HFFc6 (cell line): ENCODE measurements around the gene BANK1. TPM values are rescaled to one million over a fixed set of nuclear protein-coding genes. Genes with fewer than 3 reads are reported as not detected.

ENCODE experiments used
- DNase-seq: peaks from one replicate; pipeline ENCODE4 v3.0.0-alpha.2; 2018
- H3K27ac Mint-ChIP-seq: 2 replicates; pipeline ENCODE4 v1.8.0; 2020; ENCODE audit warnings: mild to moderate bottlenecking, mixed read lengths
- H3K27me3 Mint-ChIP-seq: 2 replicates; pipeline ENCODE4 v1.8.0; 2021; ENCODE audit warnings: mild to moderate bottlenecking, moderate library complexity, mixed read lengths; ENCODE audit not compliant: insufficient read depth
- H3K36me3 Mint-ChIP-seq: 2 replicates; pipeline ENCODE4 v1.8.0; 2021; ENCODE audit warnings: low read depth, mixed read lengths
- H3K4me1 Mint-ChIP-seq: 2 replicates; pipeline ENCODE4 v1.8.0; 2020; ENCODE audit warnings: low read depth, mixed read lengths
- H3K4me3 Mint-ChIP-seq: 2 replicates; pipeline ENCODE4 v1.8.0; 2020; ENCODE audit warnings: mild to moderate bottlenecking, moderate library complexity, mixed read lengths
- H3K9me3 Mint-ChIP-seq: 2 replicates; pipeline ENCODE4 v1.8.0; 2020; ENCODE audit warnings: mild to moderate bottlenecking, mixed read lengths
- total RNA-seq, 6 experiments: library from RNA; stranded (reverse); fragmentation: NEBNext Ultra II Directional; extraction: Animal tissue kit (Norgen Biotek cat#: 25700); gene quantifications; 2 replicates in 1 of 6; 3 replicates in 5 of 6; pipeline ENCODE4 v1.2.3, GENCODE V29; 2021
- TF ChIP-seq, protein P1 (sequence below): fragments of 200-600 bp; sonication (generic); IDR thresholded peaks from 2 replicates; pipeline ENCODE4 v1.5.0; 2021; ENCODE audit warnings: antibody characterized with exemption, mild to moderate bottlenecking

The BANK1 gene
- total RNA-seq, 6 experiments from 2014 or later, result 0.14 to 0.28 (median 0.17) TPM; not detected in 3

DNA sequence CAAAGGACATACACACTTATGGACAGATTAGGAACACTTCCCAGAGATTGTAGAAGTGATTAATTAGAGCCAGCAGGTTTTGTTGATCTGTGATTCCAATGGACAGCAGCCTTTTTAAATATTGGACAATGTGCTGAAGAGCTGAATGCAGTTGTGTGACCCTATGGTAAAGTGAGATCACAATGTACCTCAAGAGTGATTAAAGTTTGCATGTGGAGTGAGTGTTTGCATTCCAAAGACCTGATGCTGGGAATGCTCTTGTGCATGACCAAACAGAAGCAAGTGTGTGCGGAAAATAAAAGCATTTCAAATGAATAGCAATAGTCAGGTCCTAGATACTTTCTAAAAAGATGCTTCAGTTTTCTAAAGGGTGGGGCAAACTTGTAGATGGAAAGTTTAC lies 154.1 kb downstream of the BANK1 start:
- no peaks in the 10 kb centered on the region for H3K27me3 Mint-ChIP-seq
- no peak overlapping the region for H3K27ac Mint-ChIP-seq
- no peaks in the 10 kb centered on the region for H3K36me3 Mint-ChIP-seq
- TF ChIP-seq, protein P1, sequence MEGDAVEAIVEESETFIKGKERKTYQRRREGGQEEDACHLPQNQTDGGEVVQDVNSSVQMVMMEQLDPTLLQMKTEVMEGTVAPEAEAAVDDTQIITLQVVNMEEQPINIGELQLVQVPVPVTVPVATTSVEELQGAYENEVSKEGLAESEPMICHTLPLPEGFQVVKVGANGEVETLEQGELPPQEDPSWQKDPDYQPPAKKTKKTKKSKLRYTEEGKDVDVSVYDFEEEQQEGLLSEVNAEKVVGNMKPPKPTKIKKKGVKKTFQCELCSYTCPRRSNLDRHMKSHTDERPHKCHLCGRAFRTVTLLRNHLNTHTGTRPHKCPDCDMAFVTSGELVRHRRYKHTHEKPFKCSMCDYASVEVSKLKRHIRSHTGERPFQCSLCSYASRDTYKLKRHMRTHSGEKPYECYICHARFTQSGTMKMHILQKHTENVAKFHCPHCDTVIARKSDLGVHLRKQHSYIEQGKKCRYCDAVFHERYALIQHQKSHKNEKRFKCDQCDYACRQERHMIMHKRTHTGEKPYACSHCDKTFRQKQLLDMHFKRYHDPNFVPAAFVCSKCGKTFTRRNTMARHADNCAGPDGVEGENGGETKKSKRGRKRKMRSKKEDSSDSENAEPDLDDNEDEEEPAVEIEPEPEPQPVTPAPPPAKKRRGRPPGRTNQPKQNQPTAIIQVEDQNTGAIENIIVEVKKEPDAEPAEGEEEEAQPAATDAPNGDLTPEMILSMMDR, result no peak
- no peak for DNase-seq
- H3K4me1 Mint-ChIP-seq, result peaks cover 5% of the 10 kb centered on the region; the same call in 1 of the 2 replicates
- no peaks in the 10 kb centered on the region for H3K9me3 Mint-ChIP-seq
- H3K4me3 Mint-ChIP-seq, result no peak overlapping the region

DNA sequence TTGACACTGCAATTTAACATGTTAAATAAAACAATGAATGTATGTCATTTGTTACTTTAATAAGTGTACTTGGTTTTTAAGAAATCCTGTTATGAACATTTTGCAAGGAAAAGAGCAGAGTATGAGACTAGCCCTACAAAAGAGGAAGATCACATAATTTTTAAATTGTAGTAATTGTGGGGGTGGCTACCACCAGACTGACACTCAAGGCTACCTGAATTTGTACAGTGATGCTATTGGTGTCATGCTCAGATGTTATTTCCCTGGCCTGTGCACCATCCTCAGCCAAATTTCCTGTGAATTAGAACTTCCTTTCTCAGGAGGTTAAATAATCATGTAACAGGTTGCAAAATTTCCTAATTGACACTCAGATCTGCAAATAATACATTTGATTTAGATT lies 157.5 kb downstream of the BANK1 start:
- H3K27ac Mint-ChIP-seq, result no peak overlapping the region
- H3K4me3 Mint-ChIP-seq, result no peak overlapping the region
- H3K9me3 Mint-ChIP-seq, result no peaks in the 10 kb centered on the region
- H3K4me1 Mint-ChIP-seq, result peaks cover 5% of the 10 kb centered on the region; the same call in 1 of the 2 replicates
- DNase-seq, result no peak
- no peaks in the 10 kb centered on the region for H3K27me3 Mint-ChIP-seq
- TF ChIP-seq, protein P1, result no peak
- H3K36me3 Mint-ChIP-seq, result no peaks in the 10 kb centered on the region

DNA sequence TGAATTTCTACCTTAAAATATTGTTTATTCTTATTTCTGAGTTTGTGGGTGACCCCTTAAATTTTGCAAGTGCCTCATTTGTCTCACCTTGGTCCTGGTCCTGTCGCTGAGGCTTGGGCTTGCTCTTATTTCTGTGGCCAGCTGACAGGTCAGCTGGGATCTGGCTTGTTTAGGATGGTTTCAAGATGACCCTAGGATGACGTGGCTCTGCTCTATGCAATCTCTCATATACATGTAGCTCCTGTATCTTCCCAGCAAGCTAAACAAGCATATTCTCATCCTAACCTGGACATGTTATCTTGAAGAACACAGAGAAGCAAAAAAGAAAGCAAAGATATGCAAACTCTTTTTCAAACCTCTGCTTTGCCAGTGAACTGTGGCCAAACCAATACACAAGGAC lies 158.4 kb downstream of the BANK1 start:
- TF ChIP-seq, protein P1, result no peak
- no peak overlapping the region for H3K27ac Mint-ChIP-seq
- no peaks in the 10 kb centered on the region for H3K9me3 Mint-ChIP-seq
- peaks cover 11% of the 10 kb centered on the region for H3K4me1 Mint-ChIP-seq
- no peak for DNase-seq
- H3K27me3 Mint-ChIP-seq, result 0 out of 2 replicates have a peak, but pooled peaks cover under 1% of the 10 kb centered on the region
- no peak overlapping the region for H3K4me3 Mint-ChIP-seq
- H3K36me3 Mint-ChIP-seq, result no peaks in the 10 kb centered on the region

DNA sequence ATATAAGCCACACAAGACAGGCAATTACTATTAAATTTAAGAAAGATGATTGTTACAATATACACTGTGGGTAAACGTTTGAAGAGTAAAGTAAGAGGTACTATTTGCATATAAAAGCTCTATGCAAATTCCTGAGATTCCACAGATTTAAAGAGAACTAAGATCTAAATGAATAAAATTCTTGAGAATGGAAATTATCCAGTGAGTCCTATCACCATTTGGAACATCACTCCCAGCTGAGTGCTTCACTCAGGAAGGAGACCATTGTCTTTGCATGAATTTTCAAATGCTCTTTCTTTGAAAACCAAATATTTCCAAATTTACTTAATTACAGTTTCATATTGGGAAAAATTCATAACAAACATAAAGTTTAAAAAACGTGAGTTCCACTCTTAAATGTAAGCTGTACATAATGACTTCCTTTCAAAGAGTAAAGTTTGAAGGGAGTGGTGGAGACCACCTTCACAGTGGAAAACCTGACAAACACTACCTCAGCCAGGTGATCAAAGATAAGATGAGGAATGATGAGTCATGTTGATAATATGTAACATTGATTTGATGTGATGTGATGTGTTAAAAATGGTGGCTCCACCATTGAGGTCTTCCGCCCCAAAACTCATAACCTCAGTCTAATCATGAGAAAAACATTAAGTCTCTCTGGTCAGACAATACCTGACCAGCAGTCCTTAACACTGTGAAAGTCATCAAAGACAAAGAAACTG lies 159.9 kb downstream of the BANK1 start:
- no peaks in the 10 kb centered on the region for H3K9me3 Mint-ChIP-seq
- H3K27me3 Mint-ChIP-seq, result 0 out of 2 replicates have a peak, but pooled peaks cover 2% of the 10 kb centered on the region
- H3K36me3 Mint-ChIP-seq, result no peaks in the 10 kb centered on the region
- no peak overlapping the region for H3K4me3 Mint-ChIP-seq
- DNase-seq, result no peak
- H3K27ac Mint-ChIP-seq, result no peak overlapping the region
- TF ChIP-seq, protein P1, result no peak
- peaks cover 23% of the 10 kb centered on the region for H3K4me1 Mint-ChIP-seq

DNA sequence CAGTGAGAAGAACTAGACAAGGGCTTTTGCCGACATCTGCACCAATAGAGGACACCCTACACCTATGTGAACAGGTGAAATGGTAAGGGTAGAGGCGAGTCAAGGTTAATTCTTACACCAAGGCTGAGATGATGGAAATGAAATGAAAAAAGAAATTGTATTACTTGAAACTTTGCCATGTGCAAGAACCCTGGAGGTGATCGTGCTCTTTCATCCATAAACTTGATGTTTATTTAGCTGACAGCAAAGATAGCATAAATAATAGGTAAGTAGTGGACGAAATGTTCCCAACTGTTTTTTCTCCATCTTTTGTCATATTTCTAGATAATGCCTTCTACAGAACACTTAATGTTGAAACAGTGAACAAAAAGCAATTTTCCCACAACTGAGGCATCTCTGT lies 162.5 kb downstream of the BANK1 start:
- peaks cover 23% of the 10 kb centered on the region for H3K4me1 Mint-ChIP-seq

More for the DNA sequence above, 162.5 kb downstream of the BANK1 start:
- no peak for DNase-seq
- H3K27me3 Mint-ChIP-seq, result 0 out of 2 replicates have a peak, but pooled peaks cover 2% of the 10 kb centered on the region
- no peaks in the 10 kb centered on the region for H3K36me3 Mint-ChIP-seq
- H3K9me3 Mint-ChIP-seq, result no peaks in the 10 kb centered on the region
- TF ChIP-seq, protein P1, result no peak
- no peak overlapping the region for H3K4me3 Mint-ChIP-seq
- H3K27ac Mint-ChIP-seq, result no peak overlapping the region
